ENCODE data around the gene APOH. TPM values are rescaled to one million over a fixed set of nuclear protein-coding genes. Genes with fewer than 3 reads are reported as not detected.

APOH gene
- total and polyA plus RNA-seq, 2 of the 13 experiments (the other 11 are each of a cell fraction or from before 2014, with no cell fraction given) = 4,846 to 5,748 TPM

GRCh38 chr17:66228887-66229782 lies at the start of gene APOH (continued):
- TF ChIP-seq, protein P1, sequence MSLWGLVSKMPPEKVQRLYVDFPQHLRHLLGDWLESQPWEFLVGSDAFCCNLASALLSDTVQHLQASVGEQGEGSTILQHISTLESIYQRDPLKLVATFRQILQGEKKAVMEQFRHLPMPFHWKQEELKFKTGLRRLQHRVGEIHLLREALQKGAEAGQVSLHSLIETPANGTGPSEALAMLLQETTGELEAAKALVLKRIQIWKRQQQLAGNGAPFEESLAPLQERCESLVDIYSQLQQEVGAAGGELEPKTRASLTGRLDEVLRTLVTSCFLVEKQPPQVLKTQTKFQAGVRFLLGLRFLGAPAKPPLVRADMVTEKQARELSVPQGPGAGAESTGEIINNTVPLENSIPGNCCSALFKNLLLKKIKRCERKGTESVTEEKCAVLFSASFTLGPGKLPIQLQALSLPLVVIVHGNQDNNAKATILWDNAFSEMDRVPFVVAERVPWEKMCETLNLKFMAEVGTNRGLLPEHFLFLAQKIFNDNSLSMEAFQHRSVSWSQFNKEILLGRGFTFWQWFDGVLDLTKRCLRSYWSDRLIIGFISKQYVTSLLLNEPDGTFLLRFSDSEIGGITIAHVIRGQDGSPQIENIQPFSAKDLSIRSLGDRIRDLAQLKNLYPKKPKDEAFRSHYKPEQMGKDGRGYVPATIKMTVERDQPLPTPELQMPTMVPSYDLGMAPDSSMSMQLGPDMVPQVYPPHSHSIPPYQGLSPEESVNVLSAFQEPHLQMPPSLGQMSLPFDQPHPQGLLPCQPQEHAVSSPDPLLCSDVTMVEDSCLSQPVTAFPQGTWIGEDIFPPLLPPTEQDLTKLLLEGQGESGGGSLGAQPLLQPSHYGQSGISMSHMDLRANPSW (CRISPR knock-in tag; IDR thresholded peaks at IDR 0.05; ENCODE audit: borderline replicate concordance) = peak; percentile 35; the same call in 1 of the 2 replicates
- TF ChIP-seq HNRNPUL1 (IDR thresholded peaks at IDR 0.05; ENCODE audit: low read depth, low read length) (peak; percentile 98), REST (IDR thresholded peaks at IDR 0.05; ENCODE audit: borderline replicate concordance in 1 of 2, low read depth in 1 of 2, low read length in 2 of 2) (no peak; a peak in 1 of 4 replicates), SALL2 (CRISPR knock-in tag; IDR thresholded peaks at IDR 0.05) (peak; percentile 65; the same call in 1 of the 2 replicates), ZNF337 (CRISPR knock-in tag; IDR thresholded peaks at IDR 0.05; ENCODE audit: borderline replicate concordance, low read depth) (peak; percentile 65), RFX1 (IDR thresholded peaks at IDR 0.05) (no peak), ZEB1 (IDR thresholded peaks at IDR 0.05; ENCODE audit: insufficient replicate concordance, low read depth) (peak; percentile 16), PRMT3 (CRISPR knock-in tag; IDR thresholded peaks at IDR 0.05; ENCODE audit: borderline replicate concordance, low read depth) (no peak), ZNF234 (CRISPR knock-in tag; conservative IDR thresholded peaks at IDR 0.05) (0 out of 2 replicates have a peak, but pooled peaks have one; percentile 46), MAFK (conservative IDR thresholded peaks at IDR 0.05 in 1 of 2, IDR thresholded peaks at IDR 0.05 in 1 of 2; ENCODE audit: low read length in 2 of 2) (no peak), ZMYM2 (CRISPR knock-in tag; IDR thresholded peaks at IDR 0.05) (peak; percentile 92), ZNF749 (CRISPR knock-in tag; IDR thresholded peaks at IDR 0.05; ENCODE audit: borderline replicate concordance) (no peak), PHF21A (CRISPR knock-in tag; IDR thresholded peaks at IDR 0.05) (peak; percentile 63), SIX1 (CRISPR knock-in tag; IDR thresholded peaks at IDR 0.05; ENCODE audit: borderline replicate concordance) (peak; percentile 84; the same call in 1 of the 2 replicates), ZNF354B (CRISPR knock-in tag; IDR thresholded peaks at IDR 0.05) (no peak), ZNF660 (CRISPR knock-in tag; IDR thresholded peaks at IDR 0.05; ENCODE audit: borderline replicate concordance, low read depth) (no peak), GABPB1 (CRISPR knock-in tag; IDR thresholded peaks at IDR 0.05) (no peak; the same call in 1 of the 2 replicates), ZNF446 (CRISPR knock-in tag; IDR thresholded peaks at IDR 0.05) (peak; percentile 45; the same call in 1 of the 2 replicates), MIER3 (CRISPR knock-in tag; IDR thresholded peaks at IDR 0.05; ENCODE audit: borderline replicate concordance) (no peak), PATZ1 (CRISPR knock-in tag; IDR thresholded peaks at IDR 0.05) (peak; percentile 31; the same call in 1 of the 2 replicates)

Data from HepG2 (cell line).